Measurements from ENCODE around the gene PPP4R2.

DNA sequence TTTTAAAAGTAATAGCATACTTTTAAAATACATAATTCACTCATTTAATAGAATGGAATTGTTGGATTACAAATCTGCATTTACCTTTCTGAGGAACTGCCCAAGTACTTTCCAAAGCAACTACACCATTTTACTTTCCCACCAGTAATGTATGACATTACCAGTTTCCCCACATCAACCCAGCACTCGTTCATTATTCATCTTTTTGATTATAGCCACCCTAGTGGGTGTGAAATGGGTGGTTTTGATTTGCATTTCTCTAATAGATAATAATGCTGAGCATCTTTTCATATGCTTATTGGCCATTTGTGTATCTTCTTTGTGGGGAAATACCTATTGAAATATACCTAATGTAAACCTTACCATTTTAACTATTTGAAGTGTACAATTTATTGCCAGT is 46.8 kb downstream of the PPP4R2 start:
- TF ChIP-seq, protein P1, sequence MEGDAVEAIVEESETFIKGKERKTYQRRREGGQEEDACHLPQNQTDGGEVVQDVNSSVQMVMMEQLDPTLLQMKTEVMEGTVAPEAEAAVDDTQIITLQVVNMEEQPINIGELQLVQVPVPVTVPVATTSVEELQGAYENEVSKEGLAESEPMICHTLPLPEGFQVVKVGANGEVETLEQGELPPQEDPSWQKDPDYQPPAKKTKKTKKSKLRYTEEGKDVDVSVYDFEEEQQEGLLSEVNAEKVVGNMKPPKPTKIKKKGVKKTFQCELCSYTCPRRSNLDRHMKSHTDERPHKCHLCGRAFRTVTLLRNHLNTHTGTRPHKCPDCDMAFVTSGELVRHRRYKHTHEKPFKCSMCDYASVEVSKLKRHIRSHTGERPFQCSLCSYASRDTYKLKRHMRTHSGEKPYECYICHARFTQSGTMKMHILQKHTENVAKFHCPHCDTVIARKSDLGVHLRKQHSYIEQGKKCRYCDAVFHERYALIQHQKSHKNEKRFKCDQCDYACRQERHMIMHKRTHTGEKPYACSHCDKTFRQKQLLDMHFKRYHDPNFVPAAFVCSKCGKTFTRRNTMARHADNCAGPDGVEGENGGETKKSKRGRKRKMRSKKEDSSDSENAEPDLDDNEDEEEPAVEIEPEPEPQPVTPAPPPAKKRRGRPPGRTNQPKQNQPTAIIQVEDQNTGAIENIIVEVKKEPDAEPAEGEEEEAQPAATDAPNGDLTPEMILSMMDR (IDR thresholded peaks at IDR 0.05; ENCODE audit: low read length) = no peak
- TF ChIP-seq EZH2 (IDR thresholded peaks at IDR 0.05; ENCODE audit: borderline replicate concordance, low read length) = no peak
